HepG2 (cell line): ENCODE data around the gene MUC4.

Experiments
- CBX5 ChIP-seq: sonication (generic); formaldehyde crosslinking; IDR thresholded peaks from 2 replicates; pipeline ENCODE4 v1.4.0; 2020; ENCODE audit warnings: missing genetic modification reagents, borderline replicate concordance
- CTCF ChIP-seq: sonication (generic); formaldehyde crosslinking; IDR thresholded peaks from 2 replicates; pipeline ENCODE4 v1.5.0; 2020; ENCODE audit warnings: mild to moderate bottlenecking, missing genetic modification reagents, moderate library complexity
- DPF2 ChIP-seq: sonication (generic); formaldehyde crosslinking; IDR thresholded peaks from 2 replicates; pipeline ENCODE4 v1.4.0; 2020; ENCODE audit warnings: mild to moderate bottlenecking, low read depth, missing genetic modification reagents, borderline replicate concordance
- FOSL1 ChIP-seq: sonication (generic); formaldehyde crosslinking; IDR thresholded peaks from 2 replicates; pipeline ENCODE4 v1.9.0; 2021; ENCODE audit warnings: missing genetic modification reagents, borderline replicate concordance
- PCBP2 ChIP-seq: fragments of 200-400 bp; formaldehyde crosslinking; optimal IDR thresholded peaks from 2 replicates; pipeline ENCODE3; 2018; ENCODE audit warnings: low read length, low read depth; ENCODE audit not compliant: poor library complexity, severe bottlenecking
- RBM39 ChIP-seq: fragments of 200-400 bp; formaldehyde crosslinking; IDR thresholded peaks from one replicate; pipeline ENCODE4 v1.6.1; 2018; ENCODE audit warnings: antibody characterized with exemption, mild to moderate bottlenecking, low read depth, low read length; ENCODE audit not compliant: poor library complexity, severe bottlenecking
- SNAPC5 ChIP-seq: sonication (generic); formaldehyde crosslinking; IDR thresholded peaks from 2 replicates; pipeline ENCODE4 v1.8.1; 2023; ENCODE audit warnings: mild to moderate bottlenecking, missing genetic modification reagents, borderline replicate concordance
- SRY ChIP-seq: sonication (generic); formaldehyde crosslinking; IDR thresholded peaks from 2 replicates; pipeline ENCODE4 v1.8.0; 2022; ENCODE audit warnings: mild to moderate bottlenecking, missing genetic modification reagents

- TF ChIP-seq RBM39 (no peak), DPF2 (CRISPR knock-in tag) (no peak), CBX5 (CRISPR knock-in tag) (no peak), PCBP2 (no peak), SNAPC5 (CRISPR knock-in tag) (no peak), FOSL1 (CRISPR knock-in tag) (no peak), SRY (CRISPR knock-in tag) (no peak), CTCF (no peak; the same call in 1 of the 2 replicates)
These were observed 22.8 kb downstream of the MUC4 start for GRCh38 chr3:195788711-195789581.
